ENCODE measurements around the gene PODXL2. TPM values are rescaled to one million over a fixed set of nuclear protein-coding genes. Genes with fewer than 3 reads are reported as not detected.

Gene PODXL2
- total RNA-seq, 1 experiment from 2014 or later: 29.6 TPM

DNA sequence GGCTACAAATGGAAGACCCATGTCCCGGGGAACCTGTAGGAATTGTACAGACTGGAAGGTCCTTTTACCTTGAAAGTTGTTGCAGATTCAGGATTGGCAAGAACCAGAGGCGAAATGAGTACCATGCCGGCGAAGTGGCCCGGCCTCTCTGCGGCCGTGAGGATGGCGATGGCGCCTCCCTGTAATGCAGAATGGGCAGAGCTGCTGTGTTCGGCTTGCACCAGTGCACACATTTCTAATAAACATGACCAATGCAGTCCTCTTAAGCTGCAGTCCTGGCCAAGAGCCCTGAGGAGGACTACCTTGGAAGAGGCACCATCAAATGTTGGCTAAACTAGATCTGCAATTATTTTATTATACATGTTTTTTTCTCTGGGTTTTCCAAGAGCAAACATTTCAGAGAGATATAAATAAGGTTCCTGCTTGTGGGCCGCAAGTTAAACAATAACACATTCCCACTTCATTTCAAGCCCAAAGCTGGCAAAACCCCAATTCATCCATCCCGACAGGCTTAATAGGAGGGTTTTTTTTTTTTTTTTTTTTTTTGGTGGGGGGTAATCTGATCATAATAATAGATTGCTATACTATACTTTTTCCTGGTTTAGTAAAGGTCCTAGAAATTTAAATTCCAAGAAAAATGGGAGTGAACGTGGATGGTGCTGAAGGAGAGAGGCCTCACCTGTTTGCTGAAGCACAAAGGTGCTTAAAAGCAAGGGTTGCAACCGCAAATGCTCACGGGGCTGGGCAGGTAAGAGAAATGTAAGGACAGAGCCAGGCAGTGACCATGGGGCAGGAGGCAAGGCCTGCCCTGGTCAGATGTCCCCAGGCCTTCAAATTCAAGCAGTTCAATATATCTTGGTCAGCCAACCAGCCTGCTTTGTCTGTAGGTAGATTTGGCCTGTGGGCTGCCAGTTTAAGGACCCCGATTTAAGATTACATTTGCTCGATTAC, 92.3 kb downstream of the PODXL2 start:
- no peak for DNase-seq (ENCODE audit: low spot score)

DNA sequence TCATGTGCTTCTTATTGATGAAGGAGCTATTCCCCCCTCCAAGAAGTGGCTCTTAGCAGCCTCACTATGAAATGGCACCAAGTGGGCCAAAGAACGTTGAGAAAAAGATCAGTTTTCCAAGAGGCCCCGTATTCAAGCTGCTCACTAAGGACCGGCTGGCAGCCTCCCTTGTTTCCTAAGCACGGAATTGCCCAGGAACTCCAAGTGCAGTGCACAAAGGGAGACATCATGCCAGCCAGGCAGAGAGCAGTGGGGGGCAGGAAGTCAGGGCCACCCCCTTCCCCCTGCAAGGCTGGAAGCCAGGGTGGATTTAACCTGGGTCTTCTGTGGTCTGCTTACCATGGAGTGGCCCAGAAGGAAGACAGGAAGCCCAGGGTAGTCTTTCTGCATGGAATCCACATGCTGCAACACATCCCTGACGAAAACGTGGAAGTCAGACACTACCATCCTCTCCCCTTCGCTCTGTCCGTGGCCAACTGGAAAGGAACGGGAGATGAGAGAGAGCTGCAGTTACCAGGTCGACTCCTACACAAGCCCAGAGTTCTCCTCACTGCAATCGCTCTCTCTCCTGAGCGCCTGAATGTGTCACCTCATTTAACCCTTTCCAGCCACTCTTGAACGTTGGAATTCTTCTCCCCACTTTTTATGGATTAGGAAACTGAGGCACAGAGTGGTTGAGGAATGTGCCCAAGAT, 93.3 kb downstream of the PODXL2 start:
- DNase-seq (ENCODE audit: low spot score): no peak

Other genes starting within 250 kb of the PODXL2 start
- 56.0 and 61.8 TPM in 2 replicates for gene TPRA1, start 38.5 kb upstream of the PODXL2 start, total RNA-seq (2014; rRNA removed; shearing (Covaris generic))
- 197 and 201 TPM in 2 replicates for gene MCM2, start 30.8 kb upstream of the PODXL2 start, total RNA-seq (2014; rRNA removed; shearing (Covaris generic))
- 1.9 and 4.2 TPM in 2 replicates for gene ABTB1, start 43.8 kb downstream of the PODXL2 start, total RNA-seq (2014; rRNA removed; shearing (Covaris generic))
- 31.2 and 31.4 TPM in 2 replicates for gene MGLL, start 193.3 kb downstream of the PODXL2 start, total RNA-seq (2014; rRNA removed; shearing (Covaris generic))